T-cell (primary cell): Measurements from ENCODE around the gene CD22. TPM values are rescaled to one million over a fixed set of nuclear protein-coding genes. Genes with fewer than 3 reads are reported as not detected.
"Not testable (repeated sequence)": the region's sequence is repeated elsewhere in the genome, so short reads cannot be mapped to it uniquely, and the experiment has no call there.

Experiments
- ATAC-seq, 4 experiments: fragments of 200-7000 bp in 3 of 4; fragments of 150-1000 bp in 1 of 4; cut with Tn5 transposase; replicated peaks in 1 of 4; 1 replicate in 3 of 4; 2 replicates in 1 of 4; pipeline ENCODE4 v1.10.0; 2021; ENCODE audit warnings: moderate library complexity in 3 of 4, mild to moderate bottlenecking in 2 of 4, moderate number of reproducible peaks in 1 of 4
- CTCF ChIA-PET, 2 donors: fragments of 300-600 bp; sonication (Branson Sonifier 250); formaldehyde crosslinking; loops; one replicate each; lab custom pipeline; 2022; ENCODE audit warnings: antibody characterized with exemption in 2 of 2; lab: Charles Lee
- POLR2A ChIA-PET, 2 donors: fragments of 300-600 bp; sonication (Branson Sonifier 250); formaldehyde crosslinking; loops; one replicate each; lab custom pipeline; 2022; ENCODE audit warnings: antibody characterized with exemption in 2 of 2; lab: Charles Lee
- DNase-seq, 35 experiments: peaks; one replicate each; pipeline versions ENCODE4 v3.0.0 to v3.0.0-alpha.2; 2013 to 2023
- H3K27ac ChIP-seq: one replicate; pipeline ENCODE4 v1.5.1; 2013; ENCODE audit warnings: low read length
- H3K27me3 ChIP-seq, 2 experiments: replicated peaks in 1 of 2; 1 replicate in 1 of 2; 2 replicates in 1 of 2; pipeline versions ENCODE4 v1.6.1 to v1.7.0; 2013; ENCODE audit warnings: low read length in 1 of 2, mixed read lengths in 1 of 2; ENCODE audit not compliant: control insufficient read depth in 2 of 2, insufficient read depth in 2 of 2; ENCODE audit errors: extremely low read depth in 1 of 2
- H3K36me3 ChIP-seq, 2 donors: 1 replicate in 1 of 2; 2 replicates in 1 of 2; pipeline versions ENCODE4 v1.6.1 to v1.7.0; 2013; ENCODE audit warnings: low read length in 1 of 2; ENCODE audit not compliant: control insufficient read depth in 2 of 2, insufficient read depth in 1 of 2; ENCODE audit errors: extremely low read depth in 1 of 2
- H3K4me1 ChIP-seq, 2 experiments: 1 replicate in 1 of 2; 2 replicates in 1 of 2; pipeline versions ENCODE4 v1.6.1 to v1.7.0; 2013; ENCODE audit warnings: low read length in 2 of 2, mixed read lengths in 1 of 2; ENCODE audit not compliant: insufficient read depth in 2 of 2, control insufficient read depth in 1 of 2; ENCODE audit errors: extremely low read depth in 1 of 2
- H3K4me3 ChIP-seq, 2 donors: 1 replicate in 1 of 2; 2 replicates in 1 of 2; pipeline versions ENCODE4 v1.5.1 to v1.7.0; 2013; ENCODE audit warnings: mild to moderate bottlenecking in 2 of 2, low read length in 1 of 2, moderate library complexity in 1 of 2; ENCODE audit not compliant: control insufficient read depth in 1 of 2; ENCODE audit errors: extremely low read depth in 1 of 2
- H3K9me3 ChIP-seq: 2 replicates; pipeline ENCODE4 v1.7.0; 2013
- H3K27ac Mint-ChIP-seq, 2 donors: one replicate each; pipeline ENCODE4 v1.8.0; 2020 to 2021; ENCODE audit warnings: mild to moderate bottlenecking in 2 of 2, mixed read lengths in 2 of 2
- H3K27me3 Mint-ChIP-seq, 2 donors: one replicate each; pipeline ENCODE4 v1.8.0; 2021 to 2022; ENCODE audit warnings: mixed read lengths in 2 of 2
- H3K36me3 Mint-ChIP-seq: one replicate; pipeline ENCODE4 v1.8.0; 2021; ENCODE audit warnings: mixed read lengths
- H3K4me1 Mint-ChIP-seq, 3 donors: one replicate each; pipeline ENCODE4 v1.8.0; 2020 to 2022; ENCODE audit warnings: mixed read lengths in 3 of 3, mild to moderate bottlenecking in 1 of 3
- H3K4me3 Mint-ChIP-seq, 3 donors: one replicate each; pipeline ENCODE4 v1.8.0; 2020 to 2022; ENCODE audit warnings: mild to moderate bottlenecking in 3 of 3, mixed read lengths in 3 of 3, moderate library complexity in 3 of 3
- H3K9me3 Mint-ChIP-seq, 3 donors: one replicate each; pipeline ENCODE4 v1.8.0; 2020 to 2022; ENCODE audit warnings: mixed read lengths in 3 of 3
- WGBS: methylation state at CpG from one replicate; pipeline ENCODE4 v1.1.5; 2013; ENCODE audit warnings: missing lambda C conversion rate; ENCODE audit not compliant: insufficient coverage; 5-methylcytosine and 5-hydroxymethylcytosine counted together
- total RNA-seq, 35 experiments: library from RNA in 6 of 35; stranded (reverse) in 6 of 35; fragments of 120-200 nt in 1 of 35; gene quantifications; one replicate each; pipeline versions ENCODE4 v1.2.1 to v1.2.4 and lab custom pipeline; 2013 to 2026

Gene CD22
- total RNA-seq, 5 donors from 2014 or later (not counting 1 experiment from before 2014, with no cell fraction given): 6.6 to 25.7 (median 8.7) TPM

DNA sequence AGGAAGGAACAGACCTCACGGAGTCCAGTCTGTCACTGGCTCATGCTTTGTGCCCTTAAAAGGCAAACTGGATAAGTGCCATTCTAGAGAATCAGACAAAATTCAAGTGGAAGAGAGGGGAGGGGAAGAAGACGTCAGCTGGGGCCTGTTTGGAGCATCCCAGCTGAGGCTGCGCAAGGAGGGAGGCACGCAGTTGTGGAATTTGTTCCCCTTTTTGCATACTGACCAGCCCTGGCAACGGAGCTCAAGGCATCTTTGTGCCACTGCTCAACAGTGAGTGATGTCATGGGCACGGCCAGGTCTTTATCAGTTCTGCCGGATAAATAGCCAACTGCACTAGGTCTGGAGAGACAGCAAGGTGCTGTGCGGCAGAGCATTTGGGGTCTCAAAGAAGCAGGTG lies 41.7 kb downstream of the CD22 start, which contains the start of gene GPR42:
GPR42 (plus strand) TSS at position 347 of the 400 bp plus-strand sequence. CDS start 292 bp downstream, outside the sequence.
- Histone ChIP-seq H3K27ac (no peak within 1 kb of the TSS), H3K9me3 (no peaks in the 10 kb centered on the region), H3K4me1 (no peaks in the 10 kb centered on the region), H3K27me3 (no peaks in the 10 kb centered on the region), H3K36me3 (no peaks in the 10 kb centered on the region), H3K4me3 (no peak within 1 kb of the TSS)
- Mint-ChIP-seq H3K36me3 (no peaks in the 10 kb centered on the region), H3K27ac (no peak within 1 kb of the TSS), H3K4me3 (no peak within 1 kb of the TSS), H3K4me1 (peaks cover 0 to 2% (median 0%) of the 10 kb centered on the region in 3 donors), H3K9me3 (no peaks in the 10 kb centered on the region), H3K27me3 (peaks cover 8 to 14% of the 10 kb centered on the region in 2 donors)
- ATAC-seq: no peak
- ChIA-PET CTCF (no interaction called here), POLR2A (no interaction called here)
- 93% methylated on average over 4 of the region's 8 CpGs for WGBS
- no peak for DNase-seq

DNA sequence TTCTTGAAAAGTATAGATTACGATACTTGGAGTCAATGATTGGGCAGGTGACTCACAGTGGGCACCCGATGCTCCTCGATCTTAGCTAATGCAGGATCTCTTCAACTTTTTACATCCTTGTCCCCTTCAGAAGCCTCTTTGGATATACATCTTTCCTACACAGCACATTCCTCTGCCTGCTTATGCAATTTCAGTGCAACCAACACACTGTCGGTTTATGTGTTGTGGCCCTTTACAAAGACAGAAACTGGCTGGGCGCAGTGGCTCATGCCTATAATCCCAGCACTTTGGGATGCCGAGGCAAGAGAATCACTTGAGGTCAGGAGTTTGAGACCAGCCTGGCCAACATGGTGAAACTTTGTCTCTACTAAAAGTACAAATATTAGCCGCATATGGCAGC lies 44.5 kb downstream of the CD22 start:
- CTCF ChIA-PET: no interaction called here
- ATAC-seq: no peak
- POLR2A ChIA-PET: no interaction called here

DNA sequence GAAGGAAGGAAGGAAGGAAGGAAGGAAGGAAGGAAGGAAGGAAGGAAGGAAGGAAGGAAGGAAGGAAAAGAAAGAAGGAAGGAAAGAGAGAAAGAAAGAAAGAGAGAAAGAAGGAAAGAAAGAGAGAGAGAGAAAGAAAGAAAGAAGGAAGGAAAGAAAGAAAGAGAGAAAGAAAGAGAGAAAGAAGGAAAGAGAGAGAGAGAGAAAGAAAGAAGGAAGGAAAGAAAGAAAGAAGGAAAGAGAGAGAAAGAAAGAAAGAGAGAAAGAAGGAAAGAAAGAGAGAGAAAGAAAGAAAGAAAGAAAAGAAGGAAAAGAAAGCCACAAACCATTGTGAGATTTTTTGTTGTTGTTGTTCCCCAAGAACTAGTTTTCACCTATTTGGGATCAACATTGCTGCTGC lies 45.0 kb downstream of the CD22 start:
- H3K36me3 Mint-ChIP-seq, H3K4me3 Mint-ChIP-seq, H3K4me1 Mint-ChIP-seq, DNase-seq, H3K36me3 ChIP-seq, H3K27ac Mint-ChIP-seq, H3K4me3 ChIP-seq, H3K9me3 ChIP-seq, H3K27me3 ChIP-seq, H3K27ac ChIP-seq, H3K4me1 ChIP-seq, POLR2A ChIA-PET, ATAC-seq, CTCF ChIA-PET, H3K9me3 Mint-ChIP-seq: not testable (repeated sequence)
- peaks cover 3 to 10% of the 10 kb centered on the region in 2 donors for H3K27me3 Mint-ChIP-seq

More for the DNA sequence above, 44.5 kb downstream of the CD22 start:
- H3K36me3 Mint-ChIP-seq: no peaks in the 10 kb centered on the region
- Histone ChIP-seq H3K27ac (no peak overlapping the region), H3K4me1 (no peaks in the 10 kb centered on the region), H3K4me3 (no peak overlapping the region), H3K9me3 (no peaks in the 10 kb centered on the region), H3K36me3 (no peaks in the 10 kb centered on the region), H3K27me3 (no peaks in the 10 kb centered on the region)
- H3K27ac Mint-ChIP-seq: no peak overlapping the region
- no peak overlapping the region for H3K4me3 Mint-ChIP-seq
- WGBS: 77% methylated on average over 5 of the region's 7 CpGs
- no peak for DNase-seq
- peaks cover 0 to 3% (median 0%) of the 10 kb centered on the region in 3 donors for H3K9me3 Mint-ChIP-seq
- peaks cover 3 to 10% of the 10 kb centered on the region in 2 donors for H3K27me3 Mint-ChIP-seq
- peaks cover 0 to 7% (median 2%) of the 10 kb centered on the region in 3 donors for H3K4me1 Mint-ChIP-seq

DNA sequence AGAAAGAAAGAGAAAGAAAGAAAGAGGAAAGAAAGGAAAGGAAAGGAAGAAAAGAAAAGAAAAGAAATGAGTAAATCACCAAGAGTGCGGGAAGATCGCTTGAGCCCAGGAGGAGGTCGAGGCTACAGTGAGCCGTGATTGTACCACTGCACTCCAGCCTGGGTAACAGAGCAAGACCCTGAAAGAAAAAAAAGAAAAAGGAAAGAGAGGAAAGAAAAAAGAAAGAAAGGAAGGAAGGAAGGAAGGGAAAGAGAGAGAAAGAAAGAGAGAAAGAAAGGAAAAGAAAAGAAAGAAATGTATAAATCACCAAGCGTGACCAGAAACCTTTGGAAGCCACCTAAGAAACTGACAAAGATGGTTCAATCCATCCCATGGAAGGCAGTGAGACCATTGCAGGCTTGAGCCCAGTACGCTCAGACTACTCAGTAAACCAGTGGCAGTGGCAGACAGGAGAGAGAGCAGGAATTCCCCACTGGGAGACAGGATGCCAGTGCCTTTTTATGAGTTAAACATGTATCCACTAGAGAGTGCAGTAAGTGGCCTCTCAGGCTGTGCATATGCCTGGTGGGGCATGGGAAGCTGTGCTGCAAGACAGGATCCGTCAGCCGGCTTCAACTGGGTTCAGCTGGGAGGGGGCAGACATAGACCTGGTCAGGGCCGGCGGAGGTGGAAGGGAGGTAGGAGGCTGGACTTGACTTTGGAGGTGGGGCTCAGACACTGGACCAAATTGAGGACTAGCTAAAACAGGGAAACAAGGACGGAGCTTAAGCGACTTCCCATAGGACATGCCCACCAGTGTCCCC lies 46.7 kb downstream of the CD22 start:
- POLR2A ChIA-PET: no interaction called here

DNA sequence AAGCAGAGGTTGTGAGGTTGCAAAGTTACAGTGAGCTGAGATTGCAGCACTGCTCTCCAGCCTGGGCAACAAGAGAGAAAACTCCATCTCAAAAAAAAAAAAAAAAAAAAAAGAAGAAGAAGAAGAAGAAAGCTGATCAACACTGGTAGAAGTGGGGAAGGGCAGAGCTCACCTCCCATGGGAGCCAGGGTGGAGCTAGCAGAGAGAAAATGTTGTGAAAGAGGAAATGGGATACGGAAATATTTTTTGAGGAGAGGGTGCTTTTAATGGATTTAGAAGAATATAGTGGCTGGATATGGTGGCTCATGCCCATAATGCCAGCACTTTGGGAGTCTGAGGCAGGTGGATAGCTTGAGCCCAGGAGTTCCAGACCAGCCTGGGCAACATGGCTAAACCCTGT lies 48.7 kb downstream of the CD22 start:
- ChIA-PET CTCF (interaction anchor here in 1 of 2 donors (0.7 kb wide), 1 partner anchor 89 kb away, joined by 4 read pairs; no protein-coding TSS in a partner anchor), POLR2A (no interaction called here)
- Histone ChIP-seq H3K4me3 (no peak overlapping the region), H3K27ac (no peak overlapping the region), H3K27me3 (no peaks in the 10 kb centered on the region), H3K4me1 (no peaks in the 10 kb centered on the region), H3K36me3 (no peaks in the 10 kb centered on the region), H3K9me3 (no peaks in the 10 kb centered on the region)
- Mint-ChIP-seq H3K27me3 (peaks cover 8 to 9% of the 10 kb centered on the region in 2 donors), H3K36me3 (no peaks in the 10 kb centered on the region), H3K9me3 (peaks cover 0 to 7% (median 0%) of the 10 kb centered on the region in 3 donors), H3K27ac (no peak overlapping the region), H3K4me3 (no peak overlapping the region), H3K4me1 (peaks cover 0 to 7% (median 2%) of the 10 kb centered on the region in 3 donors)
- 100% methylated on average over 1 of the region's 1 CpG for WGBS
- no peak for ATAC-seq
- DNase-seq: no peak

More for the DNA sequence above, 46.7 kb downstream of the CD22 start:
- Mint-ChIP-seq H3K27me3 (peaks cover 3 to 6% of the 10 kb centered on the region in 2 donors), H3K36me3 (no peaks in the 10 kb centered on the region), H3K4me1 (peaks cover 0 to 7% (median 2%) of the 10 kb centered on the region in 3 donors), H3K9me3 (peaks cover 0 to 7% (median 0%) of the 10 kb centered on the region in 3 donors), H3K27ac (no peak overlapping the region), H3K4me3 (no peak overlapping the region)
- H3K36me3 ChIP-seq: no peaks in the 10 kb centered on the region
- H3K4me3 ChIP-seq: no peak overlapping the region
- no peaks in the 10 kb centered on the region for H3K9me3 ChIP-seq
- H3K4me1 ChIP-seq: no peaks in the 10 kb centered on the region
- 90% methylated on average over 10 of the region's 12 CpGs for WGBS
- no peaks in the 10 kb centered on the region for H3K27me3 ChIP-seq
- ATAC-seq: no peak
- CTCF ChIA-PET: no interaction called here
- no peak for DNase-seq
- no peak overlapping the region for H3K27ac ChIP-seq

DNA sequence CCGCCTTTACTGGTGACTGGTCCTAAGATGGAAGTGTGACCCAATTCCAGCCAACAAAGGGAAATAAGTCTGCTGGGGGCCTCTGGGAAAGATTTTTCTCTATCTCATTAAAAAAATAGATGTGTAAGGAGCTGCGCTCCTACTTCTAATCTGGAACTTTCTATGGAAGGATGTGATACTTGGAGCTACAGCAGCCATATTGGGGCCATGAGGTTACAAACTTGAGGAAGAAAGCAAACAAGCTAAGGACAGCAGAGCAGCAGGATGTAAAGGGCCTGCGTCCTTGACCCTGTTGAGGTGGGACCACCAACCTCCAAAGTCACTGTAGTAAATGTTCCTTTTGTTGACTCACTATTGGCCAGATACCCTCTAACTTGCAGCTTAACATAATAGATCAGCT lies 49.4 kb downstream of the CD22 start:
- Histone ChIP-seq H3K27me3 (no peaks in the 10 kb centered on the region), H3K4me1 (no peaks in the 10 kb centered on the region), H3K36me3 (no peaks in the 10 kb centered on the region), H3K9me3 (no peaks in the 10 kb centered on the region), H3K27ac (no peak overlapping the region), H3K4me3 (no peak overlapping the region)
- WGBS: 100% methylated on average over 1 of the region's 3 CpGs
- CTCF ChIA-PET: interaction anchor here (0.6 to 0.9 kb wide), 2 partner anchors 206 to 288 kb away, joined by 3 read pairs; no protein-coding TSS in a partner anchor
- ATAC-seq (no peak), DNase-seq (no peak)
- no peaks in the 10 kb centered on the region for H3K36me3 Mint-ChIP-seq
- no peak overlapping the region for H3K4me3 Mint-ChIP-seq
- H3K9me3 Mint-ChIP-seq: peaks cover 0 to 7% (median 0%) of the 10 kb centered on the region in 3 donors
- POLR2A ChIA-PET: no interaction called here
- peaks cover 9 to 12% of the 10 kb centered on the region in 2 donors for H3K27me3 Mint-ChIP-seq
- H3K27ac Mint-ChIP-seq: no peak overlapping the region
- peaks cover 0 to 7% (median 2%) of the 10 kb centered on the region in 3 donors for H3K4me1 Mint-ChIP-seq
